GM18507 (cell line): ENCODE data around the gene RBAK.
"Not testable (repeated sequence)": the region's sequence is repeated elsewhere in the genome, so short reads cannot be mapped to it uniquely, and the experiment has no call there.

Source experiments
- DNase-seq: peaks from one replicate; pipeline ENCODE4 v3.0.0; 2011; ENCODE audit warnings: low read depth; ENCODE audit not compliant: insufficient read length; ENCODE audit errors: extremely low spot score
- FAIRE-seq: peaks from 2 replicates; lab custom pipeline; 2011; peaks lifted over from hg19 to GRCh38; lab: Jason Lieb, UNC

The RBAK gene

GRCh38 chr7:5046397-5046732 is 705 bp downstream of the RBAK start:
- not testable (repeated sequence) for DNase-seq, FAIRE-seq

GRCh38 chr7:5047127-5047526 is 1.5 kb downstream of the RBAK start:
- not testable (repeated sequence) for FAIRE-seq, DNase-seq

- DNase-seq (no peak), FAIRE-seq (no peak)
These were observed 5.0 kb downstream of the RBAK start for GRCh38 chr7:5050676-5051075.

- not testable (repeated sequence) for DNase-seq, FAIRE-seq
These were observed 6.1 kb downstream of the RBAK start for GRCh38 chr7:5051731-5052130.

- FAIRE-seq (no peak), DNase-seq (no peak)
These were observed 7.5 kb downstream of the RBAK start for GRCh38 chr7:5053175-5053574.

GRCh38 chr7:5063698-5064097 is 18.0 kb downstream of the RBAK start:
- FAIRE-seq (no peak), DNase-seq (no peak)

- FAIRE-seq (no peak), DNase-seq (no peak)
These were observed 18.9 kb downstream of the RBAK start for GRCh38 chr7:5064391-5065106.

GRCh38 chr7:5065107-5065407 is 19.4 kb downstream of the RBAK start:
- no peak for DNase-seq
- FAIRE-seq, result no peak

- FAIRE-seq, result no peak
These were observed 22.9 kb downstream of the RBAK start for GRCh38 chr7:5068521-5068920.

GRCh38 chr7:5070206-5070605 is 24.5 kb downstream of the RBAK start:
- FAIRE-seq, result no peak
- no peak for DNase-seq

More at GRCh38 chr7:5068521-5068920, 22.9 kb downstream of the RBAK start:
- no peak for DNase-seq

GRCh38 chr7:5075187-5075586 is 29.5 kb downstream of the RBAK start:
- not testable (repeated sequence) for FAIRE-seq

GRCh38 chr7:5077740-5078139 is 32.1 kb downstream of the RBAK start:
- no peak for DNase-seq
- no peak for FAIRE-seq

More at GRCh38 chr7:5075187-5075586, 29.5 kb downstream of the RBAK start:
- DNase-seq, result not testable (repeated sequence)

- FAIRE-seq (no peak), DNase-seq (no peak)
These were observed 37.1 kb downstream of the RBAK start for GRCh38 chr7:5082806-5083205.

- no peak for DNase-seq
- FAIRE-seq, result no peak
These were observed 37.7 kb downstream of the RBAK start for GRCh38 chr7:5083311-5083711.

- FAIRE-seq (no peak), DNase-seq (no peak)
These were observed 40.6 kb downstream of the RBAK start for GRCh38 chr7:5086256-5086655.

- not testable (repeated sequence) for FAIRE-seq, DNase-seq
These were observed 42.7 kb downstream of the RBAK start for GRCh38 chr7:5088228-5088833.

- FAIRE-seq, result no peak
- DNase-seq, result no peak
These were observed 43.2 kb downstream of the RBAK start for GRCh38 chr7:5088906-5089305.

- DNase-seq (no peak), FAIRE-seq (no peak)
These were observed 48.3 kb downstream of the RBAK start for GRCh38 chr7:5093948-5094347.

- DNase-seq, result no peak
These were observed 49.0 kb downstream of the RBAK start for GRCh38 chr7:5094641-5095040.

GRCh38 chr7:5116359-5116758 is 70.7 kb downstream of the RBAK start:
- DNase-seq (no peak), FAIRE-seq (no peak)

More at GRCh38 chr7:5094641-5095040, 49.0 kb downstream of the RBAK start:
- FAIRE-seq, result no peak
